H9 (cell line): Measurements from ENCODE around the gene DICER1. TPM values are rescaled to one million over a fixed set of nuclear protein-coding genes. Genes with fewer than 3 reads are reported as not detected.

ENCODE experiments used
- DNase-seq: peaks from one replicate; pipeline ENCODE4 v3.0.0-alpha.2; 2017
- H2AFZ ChIP-seq: one replicate; pipeline ENCODE4 v1.6.1; 2013; ENCODE audit warnings: mild to moderate bottlenecking, low read length, control low read depth, moderate library complexity
- H2AK5ac ChIP-seq: 2 replicates; pipeline ENCODE4 v1.6.1; 2013; ENCODE audit warnings: low read length, control low read depth, mixed read lengths; ENCODE audit not compliant: insufficient read length
- H2BK120ac ChIP-seq: one replicate; pipeline ENCODE4 v1.6.1; 2013; ENCODE audit warnings: low read depth, mild to moderate bottlenecking, low read length, control low read depth, inconsistent platforms; ENCODE audit not compliant: poor library complexity, severe bottlenecking
- H2BK12ac ChIP-seq: 2 replicates; pipeline ENCODE4 v1.6.1; 2013; ENCODE audit warnings: low read length, control low read depth, mixed read lengths, low read depth; ENCODE audit not compliant: insufficient read length
- H2BK15ac ChIP-seq: 2 replicates; pipeline ENCODE4 v1.6.1; 2013; ENCODE audit warnings: low read depth, low read length, control low read depth
- H2BK20ac ChIP-seq: one replicate; pipeline ENCODE4 v1.6.1; 2013; ENCODE audit warnings: low read depth, mild to moderate bottlenecking, low read length, control low read depth, inconsistent platforms; ENCODE audit not compliant: poor library complexity, severe bottlenecking
- H2BK5ac ChIP-seq: 2 replicates; pipeline ENCODE4 v1.6.1; 2013; ENCODE audit warnings: low read length, control low read depth, mixed read lengths; ENCODE audit not compliant: insufficient read length
- H3K14ac ChIP-seq: 2 replicates; pipeline ENCODE4 v1.6.1; 2013; ENCODE audit warnings: low read length, control low read depth; ENCODE audit not compliant: insufficient read depth
- H3K18ac ChIP-seq: 2 replicates; pipeline ENCODE4 v1.6.1; 2013; ENCODE audit warnings: low read depth, mild to moderate bottlenecking, mixed read lengths, low read length, control low read depth; ENCODE audit not compliant: insufficient read length
- H3K23ac ChIP-seq: 2 replicates; pipeline ENCODE4 v1.6.1; 2013; ENCODE audit warnings: low read length, control low read depth, mixed read lengths, low read depth; ENCODE audit not compliant: insufficient read length
- H3K23me2 ChIP-seq: 2 replicates; pipeline ENCODE4 v1.6.1; 2013; ENCODE audit warnings: low read depth, mild to moderate bottlenecking, mixed read lengths, low read length, control low read depth; ENCODE audit not compliant: insufficient read length, poor library complexity, severe bottlenecking
- H3K27ac ChIP-seq: 2 replicates; pipeline ENCODE4 v1.5.1; 2013; ENCODE audit warnings: low read length, control low read depth, mixed read lengths, low read depth; ENCODE audit not compliant: insufficient read length
- H3K27me3 ChIP-seq: 2 replicates; pipeline ENCODE4 v1.6.1; 2013; ENCODE audit warnings: low read length, control low read depth, inconsistent platforms; ENCODE audit not compliant: insufficient read depth
- H3K4ac ChIP-seq: 2 replicates; pipeline ENCODE4 v1.6.1; 2013; ENCODE audit warnings: low read depth, mild to moderate bottlenecking, control low read depth, inconsistent platforms, low read length, moderate library complexity
- H3K4me1 ChIP-seq: 2 replicates; pipeline ENCODE4 v1.6.1; 2013; ENCODE audit warnings: low read length, control low read depth, inconsistent platforms; ENCODE audit not compliant: insufficient read depth
- H3K4me2 ChIP-seq: 2 replicates; pipeline ENCODE4 v1.6.1; 2013; ENCODE audit warnings: low read length, control low read depth, mixed read lengths; ENCODE audit not compliant: insufficient read length, insufficient read depth
- H3K56ac ChIP-seq: 2 replicates; pipeline ENCODE4 v1.6.1; 2013; ENCODE audit warnings: low read depth, mild to moderate bottlenecking, mixed read lengths, low read length, control low read depth; ENCODE audit not compliant: insufficient read length
- H3K79me1 ChIP-seq: 2 replicates; pipeline ENCODE4 v1.6.1; 2013; ENCODE audit warnings: low read depth, mild to moderate bottlenecking, moderate library complexity, low read length, control low read depth, inconsistent platforms; ENCODE audit not compliant: insufficient read depth, poor library complexity, severe bottlenecking
- H3K79me2 ChIP-seq: 2 replicates; pipeline ENCODE4 v1.6.1; 2013; ENCODE audit warnings: low read length, control low read depth, inconsistent platforms; ENCODE audit not compliant: insufficient read depth
- H3K9ac ChIP-seq: 2 replicates; pipeline ENCODE4 v1.6.1; 2013; ENCODE audit warnings: low read length, control low read depth, mixed read lengths; ENCODE audit not compliant: insufficient read length; ENCODE audit errors: extremely low read depth
- H3K9me3 ChIP-seq: one replicate; pipeline ENCODE4 v1.6.1; 2013; ENCODE audit warnings: low read depth, low read length, inconsistent platforms; ENCODE audit not compliant: control insufficient read depth
- H3T11ph ChIP-seq: one replicate; pipeline ENCODE4 v1.6.1; 2013; ENCODE audit warnings: mild to moderate bottlenecking, low read length, control low read depth, inconsistent platforms
- H4K20me1 ChIP-seq: one replicate; pipeline ENCODE4 v1.6.1; 2013; ENCODE audit not compliant: control insufficient read depth, insufficient read length, insufficient read depth
- H4K5ac ChIP-seq: 2 replicates; pipeline ENCODE4 v1.6.1; 2013; ENCODE audit warnings: low read depth, mild to moderate bottlenecking, mixed read lengths, low read length, control low read depth; ENCODE audit not compliant: insufficient read length
- H4K8ac ChIP-seq: replicated peaks from 2 replicates; pipeline ENCODE4 v1.6.1; 2013; ENCODE audit warnings: low read length, control low read depth, mixed read lengths, low read depth; ENCODE audit not compliant: insufficient read length
- H4K91ac ChIP-seq: 2 replicates; pipeline ENCODE4 v1.6.1; 2013; ENCODE audit warnings: low read depth, mild to moderate bottlenecking, moderate library complexity, mixed read lengths, low read length, control low read depth; ENCODE audit not compliant: insufficient read length
- H3K27ac Mint-ChIP-seq, 3 experiments: 2 replicates in 2 of 3; 3 replicates in 1 of 3; pipeline ENCODE4 v1.8.0; 2020 to 2021; ENCODE audit warnings: mixed read lengths in 3 of 3, mild to moderate bottlenecking in 1 of 3, moderate library complexity in 1 of 3
- H3K27me3 Mint-ChIP-seq: 2 replicates; pipeline ENCODE4 v1.8.0; 2021; ENCODE audit warnings: low read depth, mild to moderate bottlenecking, moderate library complexity, mixed read lengths
- H3K36me3 Mint-ChIP-seq, 3 experiments: 2 replicates in 2 of 3; 3 replicates in 1 of 3; pipeline ENCODE4 v1.8.0; 2020 to 2021; ENCODE audit warnings: low read depth in 3 of 3, mixed read lengths in 3 of 3; ENCODE audit not compliant: insufficient read depth in 1 of 3
- H3K4me1 Mint-ChIP-seq, 2 experiments: 2 replicates each; pipeline ENCODE4 v1.8.0; 2020; ENCODE audit warnings: mixed read lengths in 2 of 2
- H3K4me3 Mint-ChIP-seq, 2 experiments: 2 replicates in 1 of 2; 3 replicates in 1 of 2; pipeline ENCODE4 v1.8.0; 2020 to 2021; ENCODE audit warnings: mild to moderate bottlenecking in 2 of 2, mixed read lengths in 2 of 2, moderate library complexity in 1 of 2
- H3K9me3 Mint-ChIP-seq, 2 experiments: 2 replicates in 1 of 2; 3 replicates in 1 of 2; pipeline ENCODE4 v1.8.0; 2020; ENCODE audit warnings: mild to moderate bottlenecking in 2 of 2, mixed read lengths in 2 of 2, moderate library complexity in 1 of 2
- WGBS: extraction: QIAGEN DNeasy Blood & Tissue Kit; methylation state at CpG from one replicate; pipeline ENCODE4 v1.1.7; 2013; ENCODE audit warnings: missing lambda C conversion rate, low lambda C conversion rate, mixed read lengths; ENCODE audit not compliant: insufficient read length; ENCODE audit errors: extremely low coverage; 5-methylcytosine and 5-hydroxymethylcytosine counted together
- total RNA-seq: library from RNA; stranded (reverse); gene quantifications from 2 replicates; pipeline ENCODE4 v1.2.1, GENCODE V29; 2021
- TF ChIP-seq, protein P1 (sequence below): fragments of 200-600 bp; sonication (generic); conservative IDR thresholded peaks from 3 replicates; pipeline ENCODE4 v1.8.0; 2021; ENCODE audit warnings: antibody characterized with exemption, mild to moderate bottlenecking

The DICER1 gene
- total RNA-seq, 1 experiment from 2014 or later: 57.0 TPM

DNA sequence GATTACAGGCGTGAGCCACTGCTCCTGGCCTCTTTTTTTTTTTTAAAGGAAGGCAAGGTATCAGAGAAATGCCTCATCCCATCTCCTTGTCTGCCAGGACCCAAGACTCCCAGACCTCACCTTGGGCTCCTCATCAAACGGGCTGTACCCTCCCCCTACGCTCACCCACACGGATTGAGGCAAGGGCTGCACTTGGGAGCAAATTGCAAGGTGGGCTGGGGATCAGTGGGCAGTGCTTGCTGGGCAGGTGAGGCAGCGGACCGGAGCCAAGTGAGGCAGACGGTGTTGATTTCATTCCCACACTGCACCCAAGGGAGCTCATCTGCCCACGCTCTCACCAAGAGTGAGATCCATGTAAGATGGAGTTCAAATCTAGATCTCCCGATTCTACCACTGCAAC is 41.0 kb upstream of the DICER1 start:
- Histone ChIP-seq H2BK15ac (no peak overlapping the region), H3K27ac (no peak overlapping the region), H2BK12ac (no peak overlapping the region)

More for the DNA sequence above, 41.0 kb upstream of the DICER1 start:
- Histone ChIP-seq H4K20me1 (no peaks in the 10 kb centered on the region), H3K4ac (no peak overlapping the region), H3K23me2 (no peaks in the 10 kb centered on the region), H3K27me3 (no peaks in the 10 kb centered on the region), H2AK5ac (no peak overlapping the region), H3K9ac (no peak overlapping the region), H4K91ac (no peak overlapping the region), H2BK120ac (no peak overlapping the region), H4K8ac (no peak overlapping the region), H2BK20ac (no peak overlapping the region), H2BK5ac (no peak overlapping the region), H2AFZ (no peak overlapping the region), H3K4me1 (peaks cover 7% of the 10 kb centered on the region; the same call in 1 of the 2 replicates), H3K9me3 (no peaks in the 10 kb centered on the region), H4K5ac (no peak overlapping the region), H3K14ac (no peak overlapping the region), H3T11ph (no peak overlapping the region), H3K56ac (no peak overlapping the region), H3K23ac (no peak overlapping the region), H3K79me1 (no peaks in the 10 kb centered on the region), H3K4me2 (no peak overlapping the region), H3K79me2 (no peaks in the 10 kb centered on the region), H3K18ac (peak overlapping the region; percentile 68)
- TF ChIP-seq, protein P1, sequence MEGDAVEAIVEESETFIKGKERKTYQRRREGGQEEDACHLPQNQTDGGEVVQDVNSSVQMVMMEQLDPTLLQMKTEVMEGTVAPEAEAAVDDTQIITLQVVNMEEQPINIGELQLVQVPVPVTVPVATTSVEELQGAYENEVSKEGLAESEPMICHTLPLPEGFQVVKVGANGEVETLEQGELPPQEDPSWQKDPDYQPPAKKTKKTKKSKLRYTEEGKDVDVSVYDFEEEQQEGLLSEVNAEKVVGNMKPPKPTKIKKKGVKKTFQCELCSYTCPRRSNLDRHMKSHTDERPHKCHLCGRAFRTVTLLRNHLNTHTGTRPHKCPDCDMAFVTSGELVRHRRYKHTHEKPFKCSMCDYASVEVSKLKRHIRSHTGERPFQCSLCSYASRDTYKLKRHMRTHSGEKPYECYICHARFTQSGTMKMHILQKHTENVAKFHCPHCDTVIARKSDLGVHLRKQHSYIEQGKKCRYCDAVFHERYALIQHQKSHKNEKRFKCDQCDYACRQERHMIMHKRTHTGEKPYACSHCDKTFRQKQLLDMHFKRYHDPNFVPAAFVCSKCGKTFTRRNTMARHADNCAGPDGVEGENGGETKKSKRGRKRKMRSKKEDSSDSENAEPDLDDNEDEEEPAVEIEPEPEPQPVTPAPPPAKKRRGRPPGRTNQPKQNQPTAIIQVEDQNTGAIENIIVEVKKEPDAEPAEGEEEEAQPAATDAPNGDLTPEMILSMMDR: no peak
- peaks cover 45 to 48% of the 10 kb centered on the region in 2 experiments for H3K4me1 Mint-ChIP-seq
- peaks cover 2% of the 10 kb centered on the region; the same call in 1 of the 2 replicates for H3K27me3 Mint-ChIP-seq
- H3K27ac Mint-ChIP-seq: peak overlapping the region in 2 of 3 experiments; percentile 85 to 86; a peak in 3 of 7 replicates
- H3K36me3 Mint-ChIP-seq: peaks cover 1 to 6% (median 1%) of the 10 kb centered on the region in 3 experiments; a peak in 4 of 7 replicates
- WGBS: no CpG with 5 or more reads among the region's 9 CpGs
- H3K4me3 Mint-ChIP-seq: no peak overlapping the region
- no peaks in the 10 kb centered on the region; a peak in 1 of 5 replicates for H3K9me3 Mint-ChIP-seq
- DNase-seq: no peak
